GM18519 (cell line): ENCODE results near the gene PAFAH1B1.

Experiments
- ATAC-seq: cut with Tn5 transposase; IDR thresholded peaks from one replicate; pipeline ENCODE4 v1.9.1; 2021; ENCODE audit warnings: mild to moderate bottlenecking, moderate library complexity; ENCODE audit not compliant: unreplicated experiment, low FRiP score

Gene PAFAH1B1

DNA sequence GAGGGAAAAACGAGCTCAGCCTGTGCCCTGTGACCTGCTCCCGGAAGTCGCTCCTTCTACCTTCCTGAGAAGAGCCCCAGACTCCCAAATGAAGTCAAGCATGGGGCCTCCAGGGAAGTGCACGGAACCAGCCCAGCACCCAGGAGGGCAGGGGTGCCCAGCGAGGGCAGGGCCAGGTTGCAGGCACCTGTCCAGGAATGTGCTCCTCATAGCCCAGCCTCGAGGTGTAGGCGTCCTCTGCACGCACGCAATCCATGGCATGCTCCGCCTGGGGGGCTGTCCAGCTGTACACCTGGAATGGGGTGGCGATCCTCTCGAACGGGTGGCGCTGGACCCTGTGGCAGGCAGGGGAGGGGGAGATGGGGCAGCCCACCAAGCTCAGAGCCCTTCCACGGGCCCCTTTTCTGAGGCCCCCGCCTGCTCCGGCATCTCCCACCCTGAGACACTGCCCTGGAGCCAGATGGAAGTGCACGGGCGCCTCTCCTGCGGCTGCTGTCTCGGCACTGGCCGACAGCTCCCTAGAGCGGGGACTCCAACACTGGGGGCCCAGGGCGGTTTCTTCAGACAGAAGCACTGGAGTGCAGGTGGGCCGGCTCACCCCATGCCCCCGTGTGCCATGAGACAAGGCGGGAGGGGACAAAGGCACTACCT, 107.2 kb downstream of the PAFAH1B1 start:
- ATAC-seq, result no peak

DNA sequence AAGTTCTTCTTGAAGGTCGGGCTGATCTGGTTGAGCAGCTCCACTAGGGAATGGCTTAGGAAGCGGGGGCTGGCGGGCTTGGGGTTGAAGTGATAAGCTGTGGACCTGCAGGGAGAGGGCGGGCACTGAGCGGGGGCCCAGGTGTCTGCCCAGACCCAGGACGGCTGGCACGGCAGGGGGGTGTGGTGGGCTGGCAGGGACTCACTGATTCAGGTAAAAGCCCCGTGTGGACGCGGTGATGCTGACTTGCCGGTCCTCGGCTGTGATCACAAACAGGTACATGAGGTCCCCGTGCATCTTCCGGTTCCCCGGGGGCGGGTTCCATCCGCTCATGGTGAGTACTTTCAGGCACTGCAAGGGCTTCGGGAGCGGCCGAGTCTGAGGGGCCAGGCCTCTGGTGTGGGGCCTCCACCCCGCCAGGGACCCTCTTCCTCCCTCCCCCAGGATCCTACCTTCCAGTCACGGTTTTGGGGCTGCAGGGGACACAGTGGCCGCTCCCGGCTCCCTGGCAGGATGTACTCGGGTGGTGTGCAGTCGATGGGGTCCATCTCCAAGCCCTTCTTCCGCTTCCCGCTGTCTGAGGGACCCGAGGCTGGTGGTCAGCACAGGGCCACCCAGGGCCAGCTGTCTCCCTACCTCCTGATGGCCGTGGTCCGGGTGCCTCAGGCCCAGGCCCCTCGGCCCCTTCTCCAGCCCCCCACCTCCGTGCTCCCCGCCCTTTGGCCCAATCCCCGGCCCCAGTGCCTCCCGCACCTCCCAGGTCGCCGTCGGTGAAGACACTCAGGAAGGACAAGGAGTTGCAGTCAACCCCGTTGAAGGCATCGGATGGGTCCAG, 107.9 kb downstream of the PAFAH1B1 start:
- ATAC-seq, result no peak

DNA sequence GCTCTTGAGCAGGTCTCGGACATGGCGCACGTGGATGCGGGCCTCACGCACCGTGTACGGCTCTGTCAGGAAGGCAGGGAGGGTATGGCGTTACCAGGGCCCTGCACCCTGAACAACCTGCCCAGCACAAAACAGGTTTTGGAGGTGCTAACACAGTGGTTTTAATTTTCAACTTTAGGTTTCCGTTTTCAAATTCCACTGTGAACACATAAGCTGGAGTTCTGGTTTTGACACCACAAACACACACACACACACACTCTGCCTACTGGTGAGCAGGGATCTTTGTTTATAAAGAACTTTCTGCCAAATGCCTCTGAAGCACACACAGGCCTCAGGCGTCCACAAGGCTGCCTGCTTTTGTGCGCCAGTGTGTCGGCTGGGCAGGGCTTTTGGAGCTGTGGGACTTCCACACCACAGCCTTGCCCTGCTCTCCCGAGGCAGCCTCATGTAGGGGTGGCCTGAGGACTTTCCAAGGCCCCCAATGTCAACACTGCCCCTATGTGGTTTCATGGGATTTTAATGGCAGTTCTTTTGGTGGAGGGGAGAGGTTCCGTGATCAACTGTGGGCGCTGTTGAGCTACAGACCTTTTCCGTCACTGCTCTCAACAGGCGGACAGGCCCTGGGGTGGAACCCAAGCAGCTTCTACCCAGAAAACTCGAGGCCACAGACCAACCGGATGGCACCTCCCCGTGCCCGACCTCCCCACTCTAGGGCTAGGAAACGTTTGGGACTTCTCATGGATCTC, 108.7 kb downstream of the PAFAH1B1 start:
- ATAC-seq, result no peak

DNA sequence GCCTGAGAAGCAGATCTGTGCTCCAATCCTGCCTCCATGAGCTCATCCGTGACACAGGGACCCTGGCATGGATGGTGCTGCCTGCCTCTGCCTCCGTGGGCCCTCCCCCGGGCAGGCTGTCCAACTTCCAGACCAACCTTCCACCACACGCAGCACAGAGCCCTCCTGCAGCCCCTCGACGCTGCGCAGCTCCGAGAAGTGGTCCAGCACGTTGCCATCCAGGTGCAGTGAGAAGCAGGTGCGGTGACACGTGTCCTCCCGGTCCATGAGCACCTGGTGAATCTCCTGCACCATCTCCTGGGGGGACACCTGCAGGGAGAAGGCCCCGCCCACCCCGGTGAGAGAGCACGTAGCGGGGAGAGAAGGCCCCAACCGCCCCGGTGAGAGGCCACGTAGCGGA, 109.7 kb downstream of the PAFAH1B1 start:
- no peak for ATAC-seq

DNA sequence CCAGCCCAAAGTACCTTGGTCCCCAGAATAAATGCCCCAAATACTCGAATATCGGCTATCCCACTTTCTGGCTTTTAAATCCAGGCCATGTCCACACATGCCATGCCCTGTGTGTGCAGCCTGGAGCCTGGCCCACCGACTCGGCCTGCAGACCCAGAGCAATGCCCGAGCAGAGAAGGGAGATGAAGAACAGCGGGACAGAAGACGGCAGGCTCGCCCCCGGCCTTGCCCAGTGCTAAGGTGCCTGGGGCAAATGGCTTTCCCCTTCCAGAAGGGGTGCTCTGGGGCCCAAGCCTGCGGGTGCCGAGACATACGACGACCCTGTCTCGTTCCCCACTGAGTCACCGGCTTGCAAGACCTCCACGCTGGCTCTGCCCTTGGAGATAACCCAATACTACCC, 110.2 kb downstream of the PAFAH1B1 start:
- ATAC-seq, result no peak

DNA sequence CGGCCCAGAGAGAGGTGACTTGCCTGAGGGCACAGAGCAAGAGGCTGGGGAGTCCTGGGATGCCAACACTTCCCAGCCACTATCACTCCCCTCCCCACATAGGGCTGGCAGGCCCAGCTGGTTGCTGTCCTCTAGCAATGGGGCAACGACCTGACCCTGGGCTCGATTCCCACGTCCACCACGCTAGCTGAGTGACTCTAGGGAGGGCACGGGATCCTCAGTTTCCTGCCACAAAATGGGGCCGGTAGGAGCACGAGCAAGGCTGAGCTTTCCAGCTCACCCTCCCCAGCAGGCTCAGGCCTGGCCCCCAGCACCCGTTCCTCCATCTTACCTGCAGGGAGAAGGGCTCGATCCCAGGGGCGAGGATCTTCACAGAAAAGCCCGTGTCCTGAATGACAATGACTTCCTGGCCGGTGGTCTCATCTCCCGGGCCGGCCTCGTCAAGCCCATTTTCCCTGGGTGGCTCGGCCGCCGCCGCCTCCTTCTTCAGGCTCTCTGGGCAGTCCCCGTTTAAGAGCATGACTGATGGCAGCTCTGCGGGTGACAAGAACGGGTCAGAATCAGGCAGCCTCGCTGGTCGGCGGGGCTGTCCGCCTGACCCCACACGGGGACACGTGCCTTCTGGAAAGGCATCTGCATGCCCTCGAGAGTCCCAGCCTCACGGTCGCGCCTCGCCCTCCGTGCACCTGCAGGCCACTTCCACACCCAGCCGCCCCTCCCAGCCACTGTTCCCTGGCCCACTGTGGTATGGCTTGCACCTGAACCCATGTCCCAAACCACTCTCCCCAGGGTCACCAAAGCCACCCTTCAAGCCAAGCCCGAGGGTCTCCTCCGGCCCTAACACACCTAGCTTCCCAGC, 110.8 kb downstream of the PAFAH1B1 start:
- no peak for ATAC-seq

DNA sequence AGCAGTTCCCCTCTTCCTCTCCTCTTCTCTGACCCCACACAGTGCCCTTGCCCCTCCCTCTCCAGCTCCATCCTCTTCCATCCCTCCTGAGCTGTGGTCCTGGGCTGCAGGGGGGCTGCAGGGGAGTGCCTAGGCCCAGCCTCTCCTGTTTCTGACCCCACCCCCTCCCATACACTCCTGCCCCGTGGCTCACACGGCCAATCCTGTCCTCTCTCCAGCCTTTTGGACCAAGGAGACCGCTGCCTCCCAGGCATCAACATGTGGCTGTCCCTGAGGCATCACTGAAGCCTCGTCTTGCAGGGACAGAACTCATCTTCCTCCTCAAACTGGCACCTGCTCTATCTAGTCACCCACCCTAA, 111.4 kb downstream of the PAFAH1B1 start:
- no peak for ATAC-seq

DNA sequence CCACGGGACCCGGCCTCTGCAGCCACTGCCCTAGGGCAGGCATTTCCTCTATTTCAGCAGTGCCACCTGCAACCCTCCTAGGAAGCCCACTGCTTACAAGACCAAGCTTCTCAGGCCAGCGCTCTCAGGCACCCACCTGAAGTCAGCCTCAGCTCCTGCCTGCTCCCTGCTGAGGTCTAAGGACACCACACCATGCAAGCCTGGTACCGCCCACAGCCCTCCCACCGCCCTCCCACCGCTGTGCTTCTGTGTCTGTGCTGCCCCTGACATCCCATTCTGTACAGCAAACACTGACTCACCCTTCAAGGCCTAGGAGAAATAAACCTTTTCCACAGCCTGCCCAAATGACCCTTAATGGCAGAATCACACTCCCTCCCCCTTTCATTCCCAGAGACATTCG, 111.8 kb downstream of the PAFAH1B1 start:
- ATAC-seq, result no peak

DNA sequence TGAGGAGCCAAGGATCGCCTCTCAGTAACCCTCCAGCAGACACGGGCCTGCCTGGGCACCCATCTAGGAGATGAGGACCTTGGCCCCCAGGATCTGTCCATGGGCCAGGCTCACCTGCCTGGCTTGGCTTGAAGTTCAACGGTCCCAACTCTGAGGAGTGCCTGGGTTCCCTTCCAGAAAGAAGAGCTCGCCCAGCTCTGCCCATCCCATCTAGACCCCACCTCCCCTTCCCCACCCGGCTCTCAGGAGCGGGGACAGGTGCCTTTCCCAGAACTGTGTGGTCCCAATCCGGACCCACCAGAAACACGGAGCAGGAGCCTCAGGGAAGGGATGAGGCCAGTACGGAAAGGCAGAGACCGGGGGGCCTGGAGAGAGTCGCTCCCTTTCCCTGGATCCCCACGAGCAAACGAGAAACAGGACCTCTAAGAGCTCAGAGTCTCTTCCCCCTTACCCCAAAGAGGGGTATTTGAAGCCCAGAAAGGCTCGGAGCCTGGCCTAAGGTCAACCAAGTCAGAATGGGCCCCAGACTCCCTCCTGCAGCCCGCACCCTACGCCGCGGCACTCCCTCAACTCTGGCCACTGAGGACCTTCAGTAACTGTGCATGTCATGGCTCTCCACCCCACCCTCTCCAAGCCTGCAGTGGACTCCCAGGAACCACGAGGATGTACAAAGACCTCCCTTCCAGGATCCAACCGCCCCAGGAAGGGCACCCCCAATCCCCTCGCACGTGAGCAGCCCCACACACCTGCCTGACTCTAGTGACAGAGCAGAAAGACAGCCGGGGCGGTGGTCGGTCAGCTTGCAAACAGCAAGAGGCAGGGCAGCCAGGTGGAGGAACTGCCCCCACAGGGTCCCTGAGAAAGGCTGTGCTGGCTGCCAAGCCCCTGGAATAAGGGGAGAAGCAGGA, 112.7 kb downstream of the PAFAH1B1 start:
- no peak for ATAC-seq

DNA sequence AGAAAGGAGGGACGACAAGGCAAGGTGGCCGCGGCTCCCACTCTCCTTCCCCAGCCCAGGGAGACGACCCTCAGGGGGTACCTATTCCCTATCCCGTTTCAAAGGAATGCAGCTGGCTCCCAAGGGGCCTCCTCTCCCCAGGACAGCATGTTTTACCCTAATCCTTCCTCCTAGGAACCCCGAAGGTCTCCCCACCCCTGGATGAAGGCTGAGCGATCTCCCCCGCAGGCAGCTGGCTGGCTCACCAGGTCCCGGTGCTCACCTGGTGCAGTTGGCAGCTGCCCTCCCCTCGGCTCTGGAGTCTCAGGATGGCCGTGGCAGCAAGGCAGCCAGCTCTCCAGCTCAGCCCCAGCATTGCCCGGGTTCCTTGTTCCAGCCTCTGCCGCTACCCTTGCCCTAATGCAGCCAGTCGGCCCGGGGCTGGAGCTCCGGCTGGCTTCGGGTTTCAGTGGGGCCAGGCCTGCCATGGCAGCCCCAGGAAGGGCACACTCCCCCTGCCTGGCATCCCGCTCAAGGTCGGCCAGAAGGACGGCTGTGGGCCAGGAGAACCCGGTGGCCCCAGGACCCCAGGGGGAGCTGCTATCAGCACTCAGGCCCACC, 113.6 kb downstream of the PAFAH1B1 start:
- ATAC-seq, result no peak

DNA sequence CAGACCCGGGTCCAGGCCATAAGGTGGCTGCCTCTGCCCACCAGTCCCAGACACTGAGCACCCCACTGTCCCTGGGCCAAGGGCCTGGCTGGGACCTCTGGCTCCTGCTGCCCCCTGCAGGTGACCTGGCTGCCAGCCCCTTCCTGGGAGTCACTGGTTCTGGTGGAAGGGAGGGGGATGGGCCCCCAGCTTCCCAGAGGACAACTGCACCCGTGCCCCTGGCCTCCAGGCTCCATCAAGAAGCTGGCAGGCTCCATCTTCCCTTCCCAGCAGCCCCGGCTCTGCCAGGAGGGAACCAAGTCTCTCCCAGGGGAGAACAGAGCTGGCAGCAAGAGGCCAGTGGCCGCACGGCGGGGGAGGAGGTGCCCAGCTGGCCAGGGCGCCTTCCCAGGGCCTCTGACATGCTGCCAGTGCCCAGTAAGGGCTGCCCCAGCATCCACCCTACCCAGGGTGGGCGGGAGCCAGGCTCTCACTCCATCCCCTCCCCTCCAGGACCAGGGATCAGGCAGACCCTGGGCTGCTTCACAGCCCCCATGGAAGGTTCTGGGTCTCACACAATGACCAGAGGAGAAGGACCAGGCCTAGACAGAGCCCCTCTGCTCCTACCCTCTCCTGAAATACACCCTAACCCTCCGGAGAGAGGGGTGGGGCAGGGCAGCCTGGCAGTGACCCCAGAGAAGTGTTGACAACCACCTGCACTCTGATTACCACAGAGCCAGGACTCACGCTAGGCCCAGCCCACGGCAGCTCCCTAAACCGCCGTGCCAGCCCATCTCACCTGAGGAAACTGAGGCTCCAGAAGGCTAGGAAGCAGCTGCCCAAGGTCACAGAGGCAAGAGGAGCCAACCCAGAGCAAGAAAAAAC, 114.5 kb downstream of the PAFAH1B1 start:
- no peak for ATAC-seq

DNA sequence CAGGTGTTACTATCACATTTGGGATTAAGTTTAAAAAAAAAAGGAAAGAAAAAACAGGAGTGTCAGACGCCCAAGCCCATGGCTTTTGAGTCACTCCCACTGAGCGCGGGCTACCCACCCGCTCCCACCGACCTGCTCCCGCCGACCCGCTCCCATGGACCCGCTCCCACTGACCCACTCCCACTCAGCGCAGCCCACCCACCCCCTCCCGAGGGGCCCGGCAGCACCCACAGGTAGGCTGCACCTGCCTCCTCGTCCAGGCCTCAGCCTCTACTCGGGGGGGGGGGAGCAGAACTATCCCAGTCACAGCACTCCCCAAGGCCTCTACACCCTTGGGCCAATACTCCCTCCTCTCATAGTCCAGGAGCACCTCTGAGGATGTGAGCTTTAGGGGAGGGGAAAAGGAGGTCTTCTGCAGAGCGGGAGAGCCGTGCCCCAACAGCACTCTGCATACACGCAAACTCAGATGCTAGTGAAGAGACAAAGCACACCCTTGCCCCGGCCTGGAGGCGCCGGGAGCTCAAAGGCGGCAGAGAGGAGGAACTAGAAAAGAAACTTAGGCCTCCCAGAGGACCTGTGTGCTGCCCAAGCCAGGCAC, 115.2 kb downstream of the PAFAH1B1 start:
- no peak for ATAC-seq

DNA sequence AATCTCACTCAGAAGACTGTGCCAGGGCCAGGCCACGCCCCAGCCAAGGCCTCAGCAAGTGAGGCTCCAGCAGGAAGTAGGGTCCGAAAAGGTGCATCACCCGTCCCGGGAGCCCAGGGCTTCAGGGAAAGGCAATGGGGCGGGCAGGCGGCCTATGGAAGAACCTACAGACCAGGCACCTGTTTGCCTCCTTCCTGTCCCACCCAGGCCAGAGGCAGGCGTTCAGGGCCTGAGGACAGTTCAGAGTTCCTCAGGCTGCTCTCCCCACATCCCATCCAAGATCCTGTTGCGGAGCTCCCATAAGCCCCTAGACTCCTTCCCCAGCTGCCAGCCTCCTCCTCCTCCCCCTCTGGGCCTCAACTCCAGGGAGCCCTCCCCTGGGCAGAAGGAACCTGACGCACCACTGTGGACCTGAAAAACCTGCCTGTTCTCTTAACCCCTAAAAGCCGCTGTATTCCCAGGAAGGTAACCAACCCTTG, 115.8 kb downstream of the PAFAH1B1 start:
- ATAC-seq, result no peak

DNA sequence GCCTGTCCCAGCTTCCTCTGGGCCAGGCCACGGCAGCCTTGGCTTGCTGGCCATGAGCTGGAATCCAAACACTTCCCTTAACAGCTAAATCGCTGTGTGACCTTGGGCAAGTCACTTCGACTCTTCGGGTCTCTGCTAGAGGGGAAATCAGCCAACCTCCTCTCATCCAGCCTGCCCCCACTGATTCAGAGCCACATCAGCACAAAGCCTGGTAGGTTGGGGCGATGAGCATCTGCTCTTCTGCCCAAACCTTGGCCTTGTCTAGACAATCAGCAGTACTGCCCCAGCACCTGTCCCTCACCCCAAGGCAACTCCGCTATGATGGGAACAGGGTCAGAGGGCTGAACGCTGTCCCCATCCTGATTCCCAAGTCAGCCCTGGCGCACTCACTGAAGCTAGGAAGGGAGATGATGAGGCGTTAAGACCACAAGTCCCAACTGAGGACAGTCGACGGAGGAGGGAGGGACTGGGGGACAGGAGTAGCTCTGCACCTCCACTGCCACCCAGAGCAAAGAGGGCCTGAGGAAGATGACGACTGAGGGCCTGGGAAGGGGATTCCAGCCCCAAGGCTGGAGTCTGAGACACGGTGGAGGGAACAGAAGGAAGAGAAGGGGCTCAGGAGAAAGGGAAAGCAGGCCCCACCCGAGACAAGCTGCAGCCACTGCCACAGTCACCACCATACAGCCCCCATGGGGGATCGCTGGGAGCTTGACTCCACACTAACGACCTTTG, 116.8 kb downstream of the PAFAH1B1 start:
- ATAC-seq, result no peak

DNA sequence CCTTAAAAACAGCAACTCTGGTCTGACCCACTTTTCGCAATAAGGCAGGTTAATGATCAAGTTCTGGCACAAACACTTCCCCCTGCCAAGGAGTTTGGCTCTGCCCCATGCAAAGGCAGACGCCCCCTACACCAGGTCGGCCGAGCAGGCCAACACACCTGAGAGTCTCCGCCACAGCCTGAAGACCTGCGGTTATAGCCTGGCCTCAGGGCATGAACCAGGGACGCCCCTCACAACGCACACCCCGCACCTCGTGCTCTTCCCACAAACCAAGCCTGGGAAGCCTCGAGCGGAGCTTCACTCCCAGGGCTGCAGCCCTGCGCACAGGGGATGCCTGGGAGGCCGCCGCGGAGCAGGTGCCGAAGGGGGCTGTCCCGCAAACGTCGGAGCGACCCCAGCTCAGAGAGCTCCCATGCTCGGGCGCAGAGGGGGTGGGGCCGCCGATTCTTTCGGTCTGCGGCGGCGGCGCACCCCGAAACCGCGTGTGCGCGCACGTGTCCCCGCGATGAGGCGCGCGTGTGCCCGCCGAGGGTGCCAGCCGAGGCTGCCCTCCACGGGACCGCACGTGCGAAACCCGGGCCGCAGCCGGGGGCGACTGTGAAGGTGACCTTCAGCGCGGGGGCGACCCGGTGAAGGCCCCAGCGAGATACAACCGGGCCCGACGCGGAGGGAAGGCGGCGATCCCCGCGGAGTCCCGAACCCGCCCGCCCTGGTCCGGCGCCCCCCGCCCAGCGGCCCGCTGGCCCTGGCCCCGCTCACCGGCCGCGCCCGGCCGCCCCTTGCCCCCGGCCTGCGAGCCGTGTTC, 117.6 kb downstream of the PAFAH1B1 start:
- ATAC-seq, result no peak

DNA sequence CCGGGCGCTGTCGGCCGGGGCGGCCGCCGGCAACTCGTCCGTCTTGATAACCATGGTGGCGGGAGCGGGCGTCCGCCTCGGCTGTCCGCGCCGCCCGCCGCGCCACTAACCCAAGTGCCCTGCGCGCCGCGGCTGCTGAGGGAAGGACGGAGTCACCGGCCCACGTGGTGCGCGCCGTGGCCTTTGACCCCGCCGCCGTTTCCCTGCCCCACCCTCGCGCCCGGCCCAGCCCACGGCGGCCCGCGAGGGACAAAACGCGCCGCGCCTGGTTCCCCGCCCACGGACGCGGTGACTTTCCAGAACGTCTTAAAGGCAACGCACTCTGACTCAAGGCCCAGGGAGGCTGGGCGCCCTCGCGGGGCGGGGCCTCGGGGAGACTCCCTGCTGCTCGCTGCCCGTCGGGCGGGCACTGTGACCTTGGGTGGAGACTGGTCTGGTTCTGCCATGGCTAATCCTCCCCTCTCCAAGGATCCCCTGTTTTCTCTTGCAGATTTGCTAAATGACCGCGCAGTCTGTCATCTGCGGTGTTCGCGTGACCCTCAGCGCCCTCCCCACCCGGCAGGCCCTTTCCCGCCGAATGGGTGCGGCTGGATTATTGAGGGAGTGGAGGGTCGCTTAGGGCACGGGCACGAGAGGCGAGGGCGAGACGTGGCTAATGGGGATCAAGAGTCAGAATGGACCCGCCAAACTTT, 118.3 kb downstream of the PAFAH1B1 start, which contains the start of gene CLUH:
Gene CLUH, minus strand, starts transcription at position 157 of the 692 bp plus-strand sequence. Its CDS starts 103 bp downstream, at position 54.
- peak; percentile 53 for ATAC-seq
